Measurements from ENCODE around the gene EEPD1. TPM values are rescaled to one million over a fixed set of nuclear protein-coding genes. Genes with fewer than 3 reads are reported as not detected.
"Not testable (repeated sequence)": the region's sequence is repeated elsewhere in the genome, so short reads cannot be mapped to it uniquely, and the experiment has no call there.

The EEPD1 gene
- total and polyA plus RNA-seq, 8 donors: 7.1 to 60.5 (median 10.0) TPM

GRCh38 chr7:36119005-36119706, 33.9 kb upstream of the EEPD1 start:
- FAIRE-seq (peak; percentile 13), DNase-seq (peak in 1 of 6 donors; percentile 49), ATAC-seq (peak in 3 of 4 donors; percentile 75 to 84 (median 80))
- Histone ChIP-seq H3K27ac (no peak overlapping the region), H3K4me3 (no peak overlapping the region), H3K4me1 (peaks cover 0 to 6% (median 0%) of the 10 kb centered on the region in 3 donors), H3K36me3 (no peaks in the 10 kb centered on the region), H3K9me3 (no peaks in the 10 kb centered on the region), H3K27me3 (no peaks in the 10 kb centered on the region)
- 65 to 77% methylated on average over 6 of the region's 6 CpGs for whole genome bisulfite sequencing, 2 donors
- TF ChIP-seq CTCF (IDR thresholded peaks at IDR 0.05): no peak
- intact Hi-C loops (cut with DNase I): no loop called here

- H3K9me3 ChIP-seq; ATAC-seq; intact Hi-C loops (cut with DNase I); H3K36me3 ChIP-seq; H3K4me3 ChIP-seq; H3K27ac ChIP-seq; H3K4me1 ChIP-seq; DNase-seq; FAIRE-seq; H3K27me3 ChIP-seq: not testable (repeated sequence)
- 81 to 91% methylated on average over 13 of the region's 13 CpGs for WGBS, 2 donors
Observed at GRCh38 chr7:36119983-36120646, 32.9 kb upstream of the EEPD1 start.

- H3K27ac ChIP-seq; FAIRE-seq; H3K4me3 ChIP-seq; intact Hi-C loops (cut with DNase I); DNase-seq; ATAC-seq; H3K27me3 ChIP-seq; H3K36me3 ChIP-seq; H3K9me3 ChIP-seq: not testable (repeated sequence)
- 96 to 97% methylated on average over 2 of the region's 2 CpGs for WGBS, 2 donors
- H3K4me1 ChIP-seq: peaks cover 11 to 23% (median 18%) of the 10 kb centered on the region in 3 donors
Observed at GRCh38 chr7:36125630-36126029, 27.4 kb upstream of the EEPD1 start.

GRCh38 chr7:36127075-36127740, 25.8 kb upstream of the EEPD1 start:
- Histone ChIP-seq H3K9me3 (no peaks in the 10 kb centered on the region), H3K36me3 (no peaks in the 10 kb centered on the region), H3K27ac (peak overlapping the region in 3 of 4 donors; percentile 72 to 90 (median 90)), H3K27me3 (no peaks in the 10 kb centered on the region), H3K4me1 (peaks cover 11 to 23% (median 18%) of the 10 kb centered on the region in 3 donors), H3K4me3 (no peak overlapping the region)
- DNase-seq: no peak
- 93 to 94% methylated on average over 4 of the region's 4 CpGs for WGBS, 2 donors
- TF ChIP-seq CTCF (IDR thresholded peaks at IDR 0.05): no peak
- ATAC-seq: peak in 1 of 4 donors; percentile 54
- no peak for FAIRE-seq
- intact Hi-C loops (cut with DNase I): no loop called here

- H3K36me3 ChIP-seq: no peaks in the 10 kb centered on the region
- intact Hi-C loops (cut with DNase I): no loop called here
- DNase-seq (peak; percentile 78 to 93 (median 92)), FAIRE-seq (peak; percentile 13), ATAC-seq (peak; percentile 90 to 96 (median 94))
- no peaks in the 10 kb centered on the region for H3K27me3 ChIP-seq
- H3K4me3 ChIP-seq: peak overlapping the region in 2 of 4 donors; percentile 1 to 19
- H3K9me3 ChIP-seq: no peaks in the 10 kb centered on the region
- peak; percentile 67 to 84 (median 76) for TF ChIP-seq CTCF (IDR thresholded peaks at IDR 0.05)
- 4 to 6% methylated on average over 10 of the region's 10 CpGs for WGBS, 2 donors
- H3K27ac ChIP-seq: peak overlapping the region; percentile 69 to 90 (median 81)
- H3K4me1 ChIP-seq: peaks cover 11 to 23% (median 18%) of the 10 kb centered on the region in 3 donors
Observed at GRCh38 chr7:36128448-36129047, 24.5 kb upstream of the EEPD1 start.
